GM21723 (cell line): ENCODE data around the gene PTPN2.
A peak's percentile ranks its signal among the peaks of the same experiment; 100 is the strongest.
"Not testable (repeated sequence)": the region's sequence is repeated elsewhere in the genome, so short reads cannot be mapped to it uniquely, and the experiment has no call there.

Experiments used
- ATAC-seq: cut with Tn5 transposase; IDR thresholded peaks from one replicate; pipeline ENCODE4 v1.9.1; 2021; ENCODE audit warnings: mild to moderate bottlenecking, moderate library complexity; ENCODE audit not compliant: unreplicated experiment

PTPN2 gene

DNA sequence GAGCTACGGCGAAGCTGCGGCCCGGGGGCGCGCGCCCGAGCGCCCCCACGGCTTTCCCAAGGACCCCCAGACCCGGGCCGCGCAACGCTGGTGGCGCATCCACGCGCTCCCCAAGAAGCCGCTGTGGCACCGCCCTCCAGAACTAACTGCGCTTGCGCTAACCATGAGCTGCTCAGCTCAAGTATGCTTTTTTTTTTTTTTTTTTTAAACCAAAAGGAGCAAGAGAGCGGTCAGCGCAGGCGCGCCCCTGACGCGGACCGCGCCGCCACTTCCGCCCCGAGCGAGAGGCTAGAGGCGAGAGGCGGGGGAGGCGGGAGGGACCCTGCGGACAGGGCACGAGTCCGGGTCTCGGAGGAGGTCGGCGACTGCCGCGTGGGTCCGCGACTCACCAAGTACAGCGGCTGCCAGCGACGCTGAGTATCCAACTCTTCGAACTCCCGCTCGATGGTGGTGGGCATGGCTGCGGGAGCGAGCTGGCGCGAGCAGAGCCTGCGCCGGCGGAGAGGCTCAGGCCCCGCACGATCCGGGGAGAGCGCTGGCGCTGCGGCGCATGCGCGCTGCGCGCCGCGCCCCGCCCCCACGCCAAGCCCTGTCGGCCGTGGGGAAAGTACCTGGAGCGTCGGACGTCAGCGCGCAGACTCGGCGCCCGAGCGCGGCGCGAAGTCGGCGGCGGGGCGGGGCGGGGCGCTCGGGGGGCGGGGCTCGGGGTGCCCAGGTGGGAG, at the start of gene PTPN2:
PTPN2 (minus strand) TSS at position 554 of the 722 bp plus-strand sequence; CDS start at position 458, 96 bp downstream.
- peak; percentile 65 for ATAC-seq

DNA sequence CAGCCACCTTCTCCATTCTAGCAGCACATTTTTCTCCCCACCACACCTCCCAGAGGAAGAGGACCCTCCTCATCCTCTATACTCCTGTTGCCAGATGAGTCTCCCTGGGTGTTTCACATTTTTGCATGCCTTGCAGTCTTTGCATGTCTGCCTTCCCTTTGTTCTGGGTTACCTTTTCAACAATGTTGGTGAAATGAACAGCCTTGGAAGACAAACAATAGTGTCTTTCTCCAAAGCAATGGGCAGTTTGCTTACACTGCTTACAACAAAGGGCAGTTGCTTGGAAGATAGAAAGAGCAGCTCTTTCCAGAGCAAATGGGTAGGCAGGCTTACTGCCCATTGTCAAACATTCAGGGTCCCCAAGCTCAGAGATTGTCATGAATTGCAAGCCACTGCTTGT, 49.3 kb upstream of the PTPN2 start:
- ATAC-seq: no peak

DNA sequence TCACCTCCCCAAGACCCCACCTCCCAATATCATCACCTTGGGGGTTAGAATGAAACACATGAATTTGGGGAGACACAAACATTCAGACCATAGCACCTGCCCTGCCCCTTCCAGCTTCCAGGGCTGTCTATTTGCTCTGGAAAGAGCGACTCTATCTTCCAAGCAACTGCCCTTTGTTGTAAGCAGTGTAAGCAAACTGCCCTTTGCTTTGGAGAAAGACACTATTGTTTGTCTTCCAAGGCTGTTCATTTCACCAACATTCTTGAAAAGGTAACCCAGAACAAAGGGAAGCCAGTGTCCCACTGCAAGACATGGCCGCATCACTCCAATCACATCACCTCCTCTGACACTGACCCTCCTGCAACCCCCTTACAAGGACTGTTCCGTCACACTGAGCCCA, 46.9 kb upstream of the PTPN2 start:
- ATAC-seq: no peak

DNA sequence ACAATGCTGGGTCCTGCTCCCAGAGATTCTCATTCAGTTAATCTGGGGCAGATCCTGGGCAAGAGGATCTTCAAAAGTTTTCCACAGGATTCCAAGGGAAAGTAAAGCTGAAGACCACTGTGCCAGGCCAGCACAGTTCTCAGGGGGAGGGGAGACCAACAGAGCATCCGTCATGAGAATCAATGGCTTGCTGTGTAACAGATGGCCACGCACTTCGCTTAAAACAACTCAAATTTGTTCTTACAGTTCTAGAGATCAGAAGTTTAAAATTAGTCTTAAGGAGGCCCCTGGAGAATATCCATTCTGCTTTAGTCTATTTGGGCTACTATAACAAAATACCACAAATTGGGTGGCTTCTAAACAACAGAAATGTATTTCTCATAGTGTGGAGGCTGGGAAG, 46.3 kb upstream of the PTPN2 start:
- ATAC-seq: no peak

DNA sequence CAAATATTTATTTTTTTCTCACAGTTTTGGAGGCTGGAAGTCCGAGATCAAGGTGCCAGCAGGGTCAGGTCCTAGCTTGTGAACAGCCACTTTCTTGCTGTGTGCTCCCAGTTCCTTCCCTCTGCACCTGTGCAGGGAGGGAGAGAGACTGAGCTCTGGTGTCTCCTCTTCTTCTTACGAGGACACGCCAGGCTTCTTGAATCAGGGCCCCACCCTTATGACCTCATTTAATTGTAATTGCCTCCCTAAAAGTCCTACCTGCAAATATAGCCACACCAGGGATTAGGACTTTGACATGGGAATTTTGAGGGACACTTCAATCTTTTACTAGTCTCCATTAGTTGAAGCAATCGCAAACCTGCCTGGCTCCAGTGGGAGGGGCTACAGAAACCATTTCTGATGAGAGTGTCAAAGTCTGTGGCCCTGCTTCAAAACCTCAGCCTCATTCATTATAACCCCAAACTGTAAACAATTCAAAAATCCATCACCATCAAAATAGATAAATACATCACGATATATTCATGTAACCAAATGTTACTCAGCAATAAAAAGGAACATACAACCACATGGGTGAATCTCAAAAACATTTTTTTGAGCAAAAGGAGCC, 45.5 kb upstream of the PTPN2 start:
- no peak for ATAC-seq

DNA sequence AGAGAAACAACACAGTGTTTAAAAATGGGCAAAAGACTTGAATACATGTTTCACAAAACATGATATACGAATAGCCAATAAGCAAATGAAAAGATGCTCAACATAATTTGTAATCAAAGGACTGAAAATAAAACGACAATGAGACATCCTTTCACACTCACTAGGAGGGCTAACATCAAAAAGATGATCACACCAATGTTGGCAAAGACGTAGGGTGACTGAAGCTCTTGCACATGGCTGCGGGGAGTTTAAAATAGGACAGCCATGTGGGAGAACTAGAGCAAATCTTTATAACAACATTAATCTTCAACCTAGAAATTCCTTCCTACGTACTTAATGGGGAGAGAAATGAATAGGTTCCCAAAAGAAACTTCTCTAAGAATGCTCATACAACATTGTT, 44.6 kb upstream of the PTPN2 start:
- ATAC-seq: no peak

DNA sequence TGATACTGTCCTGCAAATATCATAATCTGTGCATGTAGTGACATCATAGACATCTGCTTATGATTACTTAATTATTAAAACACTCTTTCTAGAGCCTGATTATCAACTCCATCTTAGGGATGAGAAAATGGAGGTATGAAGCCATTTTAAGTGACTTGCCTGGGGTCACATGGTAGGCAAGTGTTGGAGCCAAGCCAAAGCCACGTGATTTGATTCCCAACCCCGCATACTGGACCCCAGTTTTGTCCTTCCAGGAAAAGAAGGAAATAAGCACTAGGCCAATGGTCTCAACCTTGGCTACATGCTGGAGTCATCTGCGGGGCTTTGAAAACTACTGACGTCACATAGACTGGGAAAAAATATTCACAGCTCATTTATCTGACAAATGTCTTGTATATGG, 44.2 kb upstream of the PTPN2 start:
- ATAC-seq: no peak

DNA sequence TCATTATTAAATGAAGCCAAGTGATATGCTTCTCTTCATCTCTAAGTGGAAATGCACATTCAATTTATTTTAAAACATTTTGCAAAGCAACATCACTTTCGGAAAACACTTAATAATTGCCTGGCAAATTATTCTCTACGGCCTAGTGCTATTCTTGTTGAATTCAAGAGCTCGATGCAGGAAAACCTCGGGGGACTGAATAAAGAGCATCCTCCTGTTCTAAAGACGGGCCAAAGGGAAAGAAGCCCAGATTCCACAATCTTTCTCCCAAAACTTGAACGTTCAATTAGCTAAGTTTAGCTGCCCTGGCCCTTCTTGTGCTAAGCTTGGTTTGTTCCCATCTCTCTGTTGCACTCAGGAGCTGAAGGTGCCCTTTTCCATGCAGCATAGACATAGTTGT, 40.6 kb upstream of the PTPN2 start:
- ATAC-seq: no peak

DNA sequence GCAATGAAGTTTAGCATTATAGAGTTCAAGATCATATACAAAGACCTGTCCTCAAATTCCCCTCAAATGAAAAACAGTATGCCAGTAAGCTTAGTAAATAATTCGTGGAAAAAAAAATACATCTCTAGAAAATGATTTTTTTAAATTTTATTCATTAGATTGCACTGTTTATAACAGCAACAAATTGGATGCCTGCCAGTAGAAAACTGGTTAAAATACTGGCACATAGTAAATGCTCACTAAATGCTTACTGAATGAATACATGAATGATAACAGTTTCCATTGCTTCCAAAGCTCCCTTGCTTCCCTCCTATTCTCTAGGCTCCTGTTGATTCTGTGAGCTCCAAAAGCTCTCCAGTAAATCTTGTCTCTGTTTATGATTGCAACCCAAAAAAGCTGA, 38.2 kb upstream of the PTPN2 start:
- no peak for ATAC-seq

DNA sequence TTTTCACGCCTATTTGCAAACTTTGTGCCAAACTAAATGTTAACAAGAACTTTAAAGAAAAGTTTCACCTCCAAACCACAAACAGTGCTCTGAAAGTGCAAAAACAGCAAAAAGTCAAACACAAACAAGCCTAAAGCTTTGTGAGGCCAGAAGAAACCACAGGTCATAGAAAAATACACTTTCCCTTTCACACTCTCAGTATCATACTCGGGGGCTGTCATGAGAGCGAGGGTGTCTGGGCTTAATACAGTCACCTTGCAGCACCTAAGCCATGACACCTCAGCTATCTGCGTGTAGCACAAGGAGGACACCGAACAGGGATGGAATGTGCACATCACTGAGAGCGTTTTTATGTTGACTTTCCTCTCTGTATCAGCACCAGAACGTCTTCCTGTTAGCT, 37.1 kb upstream of the PTPN2 start:
- peak; percentile 69 for ATAC-seq

DNA sequence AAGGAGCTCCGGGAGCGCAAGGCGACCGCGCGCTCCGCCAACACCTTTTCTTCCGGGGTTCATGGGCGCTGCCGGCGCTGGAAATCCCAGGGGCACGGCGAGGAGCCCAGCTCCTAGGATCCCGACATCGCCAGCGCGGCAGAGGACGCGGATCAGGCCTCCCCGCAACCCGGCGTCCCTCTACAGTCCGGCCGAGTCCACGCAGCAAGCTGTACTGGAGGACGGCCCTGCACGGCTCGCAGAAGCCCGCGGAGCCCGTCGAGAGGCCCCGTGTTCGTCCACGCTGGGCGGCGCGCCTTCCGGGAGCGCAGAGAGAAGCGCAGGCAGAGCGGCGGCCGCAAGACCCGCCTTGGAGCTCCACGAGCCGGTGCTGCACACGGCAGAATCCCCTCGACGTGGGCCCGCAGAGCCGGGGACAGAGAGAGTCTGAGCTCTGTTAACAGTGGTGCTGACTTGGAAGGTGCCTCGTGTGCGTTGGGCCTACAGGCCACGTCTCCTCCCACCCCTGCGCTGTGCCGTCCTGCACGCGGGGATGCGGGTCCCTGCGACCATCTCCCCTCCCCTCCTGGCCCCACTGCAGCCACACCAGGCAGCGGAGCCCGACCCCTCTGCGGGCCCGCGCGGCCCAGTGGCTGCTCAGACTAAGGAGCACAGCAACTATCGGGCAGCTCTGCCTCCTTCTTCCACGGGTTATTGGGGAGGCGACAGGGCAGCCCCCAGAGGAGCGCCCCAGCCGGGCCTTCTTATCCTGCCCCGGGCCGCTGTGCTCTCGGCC, 28.1 kb upstream of the PTPN2 start:
- no peak for ATAC-seq

DNA sequence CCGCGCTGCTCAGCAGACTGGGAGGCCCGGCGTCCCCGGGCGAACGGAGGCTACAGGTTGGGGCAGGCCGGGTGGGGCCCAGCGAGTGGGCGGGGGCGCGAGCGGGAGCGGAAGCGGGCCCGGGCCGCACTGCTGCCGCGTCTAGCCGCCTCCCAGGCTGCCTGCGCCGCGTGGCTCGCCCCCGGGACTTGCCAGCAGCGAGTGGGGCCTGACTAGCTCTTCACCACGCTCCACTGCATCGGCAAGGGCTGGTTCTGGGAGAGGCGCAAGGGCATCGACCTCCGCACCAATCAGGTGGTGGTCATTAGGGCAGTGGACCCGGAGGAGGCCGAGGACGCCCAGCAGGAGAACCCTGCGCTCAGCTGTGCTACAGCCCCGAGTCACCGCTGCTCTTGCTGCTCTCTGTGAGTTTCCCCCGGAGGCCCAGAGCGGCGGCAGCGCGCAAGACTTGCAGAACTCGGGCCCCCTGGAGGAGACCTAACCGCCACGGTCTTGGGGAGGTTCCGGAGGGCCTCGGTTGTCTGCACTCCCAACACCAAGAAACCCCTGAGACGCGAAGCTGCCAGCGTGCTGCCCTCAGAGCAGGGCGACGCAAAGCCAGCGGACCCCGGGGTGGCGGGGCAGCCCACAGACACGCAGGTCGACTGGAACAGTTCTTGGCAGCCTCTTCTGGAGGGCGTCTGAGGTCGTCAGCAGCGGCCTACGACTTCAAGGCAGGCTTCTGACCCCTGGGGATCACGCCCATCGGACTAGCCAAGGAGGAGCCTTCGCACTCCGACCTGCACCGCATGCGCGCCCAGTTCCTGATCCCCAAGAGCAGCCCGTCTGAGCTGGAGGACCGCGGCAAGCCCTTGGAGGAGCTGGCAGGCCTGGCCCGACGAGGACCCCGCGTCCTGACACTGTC, 27.2 kb upstream of the PTPN2 start:
- no peak for ATAC-seq

DNA sequence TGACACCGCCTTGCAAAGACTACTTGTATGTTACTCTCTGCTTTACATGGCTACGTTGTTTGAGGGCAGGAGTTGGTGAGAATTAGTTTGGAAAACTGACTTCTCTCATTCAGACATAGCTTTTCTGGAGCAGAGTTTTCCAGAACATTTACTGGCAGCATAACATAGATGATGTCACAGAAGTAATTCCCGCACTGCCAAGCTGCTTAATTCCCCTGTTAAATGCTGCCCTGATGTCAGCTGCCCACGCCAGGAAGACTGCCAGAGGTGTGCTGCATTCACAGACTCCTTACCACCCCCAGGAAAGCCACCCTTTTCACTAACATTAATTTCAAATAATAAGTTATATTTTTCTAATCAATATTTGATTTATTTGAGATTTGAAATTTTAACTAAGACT, 24.7 kb upstream of the PTPN2 start:
- no peak for ATAC-seq

DNA sequence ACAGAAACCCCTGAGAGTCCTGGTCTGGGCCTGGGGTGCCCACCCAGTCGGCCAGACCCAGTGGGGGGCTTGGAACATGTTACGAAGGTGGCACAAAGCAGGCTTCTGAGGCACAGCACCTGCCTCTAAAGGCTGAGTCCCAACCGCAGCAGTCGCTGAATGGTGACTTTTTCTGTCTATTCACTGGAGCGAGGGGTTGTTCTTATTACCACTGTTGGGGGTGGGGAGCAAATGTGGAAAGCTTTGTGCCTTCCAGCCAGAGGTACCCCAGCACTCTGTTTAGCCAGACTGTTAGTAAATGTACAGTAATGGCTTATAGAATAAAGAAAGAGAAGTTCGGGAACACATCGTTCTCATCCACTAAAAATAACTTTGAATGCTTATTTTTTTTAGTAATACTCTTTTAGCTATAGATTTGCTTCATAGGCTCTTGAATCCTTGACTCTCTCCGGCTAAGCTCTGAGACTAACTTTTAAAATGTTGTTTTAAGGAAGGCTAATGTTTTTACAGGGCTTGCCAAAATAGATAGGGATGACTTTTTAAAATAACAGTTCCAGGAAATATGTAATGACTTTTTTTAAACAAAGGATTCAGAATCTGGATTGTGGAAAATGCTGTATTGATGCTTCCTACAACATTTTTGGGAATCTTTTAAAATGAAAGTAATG, 23.4 kb upstream of the PTPN2 start:
- ATAC-seq: no peak

DNA sequence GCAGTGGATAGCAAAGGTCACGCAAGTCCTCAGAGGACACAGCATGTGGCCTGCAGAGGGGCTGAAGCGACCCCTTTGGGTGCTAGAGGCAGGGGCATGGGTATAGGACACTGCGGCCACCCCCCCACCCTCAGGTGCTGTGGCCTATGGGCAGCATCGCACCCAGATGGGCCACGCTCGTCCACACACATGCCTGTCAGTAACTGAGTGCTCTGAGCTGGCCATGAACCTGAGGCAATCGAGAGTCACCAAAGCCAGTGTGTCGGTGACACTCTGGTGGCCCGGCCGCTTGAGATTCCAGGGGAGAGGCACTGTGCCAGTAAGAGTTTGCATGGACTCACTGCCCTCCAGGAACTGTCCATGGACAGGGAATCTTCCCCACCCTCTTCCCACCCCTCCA, 22.7 kb upstream of the PTPN2 start:
- no peak for ATAC-seq

DNA sequence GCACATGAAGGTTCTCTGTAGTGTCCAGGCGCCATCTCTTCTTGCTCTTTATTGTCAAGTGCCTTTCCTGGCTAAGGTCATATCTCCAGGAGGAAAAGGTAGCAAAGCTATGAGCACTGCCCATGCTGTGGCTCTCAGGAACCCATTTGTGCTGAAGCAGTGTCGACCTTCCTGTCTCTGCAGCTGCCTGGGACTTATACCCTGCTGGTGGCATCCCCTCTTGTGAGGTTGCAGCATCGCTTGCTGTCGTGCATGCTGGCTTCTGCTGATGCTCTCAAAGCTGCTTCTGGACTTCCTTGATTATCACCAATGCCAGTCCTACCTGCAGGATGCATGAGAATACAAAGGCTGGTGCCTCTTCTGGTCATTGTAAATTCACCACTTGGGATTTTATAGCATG, 22.1 kb upstream of the PTPN2 start:
- ATAC-seq: no peak

DNA sequence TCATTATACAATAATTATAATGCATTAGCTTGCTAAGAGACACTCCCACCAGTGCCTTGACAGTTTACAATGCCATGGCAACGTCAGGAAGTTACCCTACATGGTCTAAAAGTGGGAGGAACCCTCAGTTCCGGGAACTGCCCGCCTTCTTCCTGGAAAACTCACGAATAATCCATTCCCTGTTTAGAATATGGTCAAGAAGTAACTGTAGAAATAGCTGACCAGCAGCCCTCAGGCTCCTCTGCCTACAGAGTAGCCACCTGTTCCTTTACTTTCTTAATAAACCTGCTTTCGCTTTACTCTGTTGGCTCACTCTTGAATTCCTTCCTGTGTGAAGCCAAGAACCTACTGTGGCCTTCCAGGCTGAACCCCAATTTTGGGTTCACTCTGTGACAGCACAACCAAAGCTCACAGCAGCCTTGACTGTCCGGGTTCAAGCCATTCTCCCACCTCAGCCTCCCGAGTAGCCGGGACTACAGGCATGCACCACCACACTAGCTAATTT, 20.0 kb upstream of the PTPN2 start:
- no peak for ATAC-seq

DNA sequence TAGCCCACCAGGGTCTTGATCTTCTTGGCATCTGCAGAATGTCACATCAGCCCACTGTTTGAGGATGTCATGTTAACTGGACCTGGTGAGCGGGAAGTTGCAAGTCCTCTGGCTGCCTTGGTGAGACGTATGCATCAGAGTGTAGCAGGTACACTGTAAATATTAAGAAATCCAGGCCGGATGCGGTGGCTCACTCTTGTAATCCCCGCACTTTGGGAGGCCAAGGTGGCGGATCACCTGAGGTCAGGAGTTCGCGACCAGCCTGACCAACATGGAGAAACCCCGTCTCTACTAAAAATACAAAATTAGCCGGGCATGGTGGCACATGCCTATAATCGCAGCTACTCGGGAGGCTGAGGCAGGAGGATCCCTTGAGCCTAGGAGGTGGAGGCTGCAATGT, 17.2 kb upstream of the PTPN2 start:
- not testable (repeated sequence) for ATAC-seq

DNA sequence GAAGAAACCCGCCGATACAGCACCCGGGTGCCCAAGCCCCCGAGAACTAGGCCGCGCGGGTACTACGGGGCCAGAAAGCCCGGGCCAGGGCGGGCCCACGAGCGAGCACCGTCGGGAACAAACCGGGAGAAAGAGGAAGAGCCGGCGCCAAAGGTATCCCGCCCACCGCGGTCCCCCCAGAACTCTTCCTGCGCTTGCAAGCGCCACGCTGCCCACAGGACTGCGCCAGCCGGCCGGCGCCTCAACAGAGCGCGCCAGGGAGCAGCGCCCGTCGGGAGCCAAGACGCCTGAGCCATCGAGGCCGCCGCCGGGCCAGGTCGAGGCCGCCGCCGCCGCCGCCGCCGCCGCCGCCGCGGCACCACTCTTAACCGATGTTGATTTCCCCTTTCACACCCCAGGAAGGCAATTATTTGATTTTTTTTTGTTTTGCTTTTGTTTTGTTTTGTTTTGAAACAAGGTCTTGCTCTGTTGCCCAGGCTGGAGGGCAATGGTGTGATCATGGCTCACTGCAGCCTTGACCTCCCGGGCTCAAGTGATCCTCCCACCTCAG, 12.8 kb upstream of the PTPN2 start:
- not testable (repeated sequence) for ATAC-seq

DNA sequence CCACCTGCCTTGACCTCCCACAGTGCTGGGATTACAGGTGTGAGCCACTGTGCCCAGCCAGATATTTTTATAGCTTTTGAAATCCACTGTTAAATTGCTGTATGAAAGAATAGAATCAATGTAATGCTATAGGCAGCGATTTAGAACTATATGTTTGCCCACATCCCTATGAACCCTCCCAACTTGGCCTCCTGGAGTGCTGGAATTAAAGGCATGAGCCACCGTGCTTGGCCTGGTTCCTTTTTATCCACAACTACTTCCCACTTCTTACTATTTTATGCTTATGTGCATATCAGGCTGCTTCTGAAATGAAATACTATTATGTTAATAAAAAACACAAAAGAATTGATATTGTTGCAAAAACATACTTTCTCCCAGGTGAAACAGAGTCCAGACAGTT, 11.6 kb upstream of the PTPN2 start:
- ATAC-seq: no peak
